Neural cell (in vitro differentiated cells): ENCODE data around the gene SORCS1. TPM values are rescaled to one million over a fixed set of nuclear protein-coding genes. Genes with fewer than 3 reads are reported as not detected.

ENCODE experiments used
- H2AFZ ChIP-seq: fragments of 200-600, 300-800 bp; sonication (generic), shearing (Covaris generic); 2 replicates; pipeline ENCODE4 v1.6.0; 2014; ENCODE audit warnings: low read depth, mild to moderate bottlenecking, antibody characterized with exemption, low read length, moderate library complexity
- H3F3A ChIP-seq: fragments of 200-600 bp; shearing (Covaris generic); 2 replicates; pipeline ENCODE4 v1.6.1; 2016; ENCODE audit warnings: mild to moderate bottlenecking, moderate library complexity, mixed read lengths, antibody characterized with exemption, low read length; ENCODE audit not compliant: insufficient read depth, poor library complexity, severe bottlenecking
- H3K27ac ChIP-seq: fragments of 200-600, 300-800 bp; sonication (generic), shearing (Covaris generic); 2 replicates; pipeline ENCODE4 v1.5.1; 2014; ENCODE audit warnings: mild to moderate bottlenecking, low read length, moderate library complexity
- H3K27me3 ChIP-seq: fragments of 300-800, 200-600 bp; sonication (generic), shearing (Covaris generic); 2 replicates; pipeline ENCODE4 v1.6.0; 2014; ENCODE audit warnings: mild to moderate bottlenecking, low read depth, low read length, moderate library complexity; ENCODE audit not compliant: insufficient read depth
- H3K36me3 ChIP-seq: fragments of 300-800, 200-600 bp; sonication (generic), shearing (Covaris generic); 2 replicates; pipeline ENCODE4 v1.5.1; 2014; ENCODE audit warnings: mild to moderate bottlenecking, antibody characterized with exemption, low read length, moderate library complexity; ENCODE audit not compliant: insufficient read depth
- H3K4me2 ChIP-seq: fragments of 300-800, 200-600 bp; sonication (generic), shearing (Covaris generic); 2 replicates; pipeline ENCODE4 v1.6.0; 2014; ENCODE audit warnings: mild to moderate bottlenecking, low read length
- H3K4me3 ChIP-seq: fragments of 300-800, 200-600 bp; sonication (generic), shearing (Covaris generic); 2 replicates; pipeline ENCODE4 v1.5.1; 2014; ENCODE audit warnings: mild to moderate bottlenecking, low read length, moderate library complexity
- H3K79me2 ChIP-seq: fragments of 200-600 bp; shearing (Covaris generic); replicated peaks from 2 replicates; pipeline ENCODE4 v1.6.0; 2014; ENCODE audit warnings: mild to moderate bottlenecking, low read length, moderate library complexity; ENCODE audit not compliant: insufficient read depth
- H3K9ac ChIP-seq: fragments of 300-800, 200-600 bp; sonication (generic), shearing (Covaris generic); 2 replicates; pipeline ENCODE4 v1.6.1; 2016; ENCODE audit warnings: mild to moderate bottlenecking, low read length, mixed read lengths
- H3K9me2 ChIP-seq: fragments of 200-600 bp; shearing (Covaris generic); 2 replicates; pipeline ENCODE4 v1.6.1; 2016; ENCODE audit warnings: mild to moderate bottlenecking, low read length, mixed read lengths; ENCODE audit not compliant: insufficient read depth
- H3K9me3 ChIP-seq: fragments of 200-600, 300-800 bp; sonication (generic), shearing (Covaris generic); 2 replicates; pipeline ENCODE4 v1.6.1; 2016; ENCODE audit warnings: mild to moderate bottlenecking, mixed run types, low read length, moderate library complexity, mixed read lengths
- H4K20me1 ChIP-seq: fragments of 200-600 bp; shearing (Covaris generic); 2 replicates; pipeline ENCODE4 v1.6.1; 2016; ENCODE audit warnings: mild to moderate bottlenecking, mixed run types; ENCODE audit not compliant: insufficient read depth
- CTCF ChIP-seq: fragments of 450-650 bp; IDR thresholded peaks from 2 replicates; pipeline ENCODE4 v1.5.1; 2014; ENCODE audit warnings: antibody characterized with exemption, mild to moderate bottlenecking, moderate library complexity; ENCODE audit not compliant: poor library complexity, severe bottlenecking
- EP300 ChIP-seq: fragments of 450-650 bp; conservative IDR thresholded peaks from 2 replicates; pipeline ENCODE4 v1.6.1; 2014; ENCODE audit warnings: antibody characterized with exemption, mild to moderate bottlenecking, moderate library complexity; ENCODE audit not compliant: poor library complexity, severe bottlenecking
- EZH2 ChIP-seq: fragments of 200-600, 300-800 bp; shearing (Covaris generic), sonication (generic); IDR thresholded peaks from 2 replicates; pipeline ENCODE4 v1.6.1; 2014; ENCODE audit warnings: antibody characterized with exemption, low read length, borderline replicate concordance, mild to moderate bottlenecking; ENCODE audit not compliant: insufficient read depth, poor library complexity, severe bottlenecking
- MXI1 ChIP-seq: fragments of 450-650 bp; conservative IDR thresholded peaks from 2 replicates; pipeline ENCODE4 v1.6.1; 2014; ENCODE audit warnings: antibody characterized with exemption, mild to moderate bottlenecking; ENCODE audit not compliant: poor library complexity, severe bottlenecking
- POLR2AphosphoS5 ChIP-seq: IDR thresholded peaks from 2 replicates; pipeline ENCODE4 v1.6.1; 2012
- RAD21 ChIP-seq: fragments of 450-650 bp; conservative IDR thresholded peaks from 2 replicates; pipeline ENCODE4 v1.6.1; 2014; ENCODE audit warnings: antibody characterized with exemption, mild to moderate bottlenecking, moderate library complexity
- SMC3 ChIP-seq: fragments of 450-650 bp; conservative IDR thresholded peaks from 2 replicates; pipeline ENCODE4 v1.6.1; 2014; ENCODE audit warnings: antibody characterized with exemption, mild to moderate bottlenecking, moderate library complexity; ENCODE audit not compliant: poor library complexity
- TAF1 ChIP-seq: IDR thresholded peaks from 2 replicates; pipeline ENCODE4 v1.6.1; 2012; ENCODE audit warnings: low read depth
- polyA plus RNA-seq: library from polyadenylated mRNA; depleted of rRNA; stranded (reverse); fragments of >200 nt; gene quantifications from 2 replicates; pipeline ENCODE4 v1.2.3, GENCODE V29; 2014
- TF ChIP-seq, protein P1 (sequence below): IDR thresholded peaks from 2 replicates; pipeline ENCODE4 v1.6.1; 2012; ENCODE audit warnings: borderline replicate concordance

The SORCS1 gene
- polyA plus RNA-seq, 1 donor from 2014 or later, result 27.0 TPM

DNA sequence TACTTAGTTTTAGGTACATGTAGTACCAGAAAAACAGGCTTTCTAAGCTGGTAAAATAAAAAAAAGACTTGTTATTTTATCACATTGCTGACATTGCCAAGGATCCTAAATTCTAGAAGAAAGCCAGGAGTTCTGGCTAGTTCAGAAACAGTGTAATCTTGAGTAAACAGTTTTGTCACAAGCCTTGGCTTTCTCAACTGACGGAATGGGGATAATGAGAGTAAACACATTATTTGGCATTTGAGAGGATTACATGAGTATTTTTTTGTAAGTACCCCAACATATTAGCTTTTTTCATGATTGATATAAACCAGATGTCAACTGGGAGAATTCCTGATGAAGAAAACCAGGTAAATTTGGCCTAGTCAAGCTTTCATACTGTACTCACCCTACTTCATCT is 269.8 kb downstream of the SORCS1 start:
- Histone ChIP-seq H3K27me3 (no peaks in the 10 kb centered on the region), H4K20me1 (no peaks in the 10 kb centered on the region), H3K36me3 (no peaks in the 10 kb centered on the region), H3K4me3 (no peak overlapping the region), H3K9me3 (no peaks in the 10 kb centered on the region), H3K27ac (no peak overlapping the region), H3F3A (no peaks in the 10 kb centered on the region), H3K9me2 (no peaks in the 10 kb centered on the region), H3K4me2 (no peak overlapping the region), H3K79me2 (no peaks in the 10 kb centered on the region), H3K9ac (no peak overlapping the region), H2AFZ (no peak overlapping the region)
- TF ChIP-seq MXI1 (no peak), POLR2AphosphoS5 (no peak), EP300 (no peak), TAF1 (no peak), EZH2 (no peak), SMC3 (no peak)
- TF ChIP-seq, protein P1, sequence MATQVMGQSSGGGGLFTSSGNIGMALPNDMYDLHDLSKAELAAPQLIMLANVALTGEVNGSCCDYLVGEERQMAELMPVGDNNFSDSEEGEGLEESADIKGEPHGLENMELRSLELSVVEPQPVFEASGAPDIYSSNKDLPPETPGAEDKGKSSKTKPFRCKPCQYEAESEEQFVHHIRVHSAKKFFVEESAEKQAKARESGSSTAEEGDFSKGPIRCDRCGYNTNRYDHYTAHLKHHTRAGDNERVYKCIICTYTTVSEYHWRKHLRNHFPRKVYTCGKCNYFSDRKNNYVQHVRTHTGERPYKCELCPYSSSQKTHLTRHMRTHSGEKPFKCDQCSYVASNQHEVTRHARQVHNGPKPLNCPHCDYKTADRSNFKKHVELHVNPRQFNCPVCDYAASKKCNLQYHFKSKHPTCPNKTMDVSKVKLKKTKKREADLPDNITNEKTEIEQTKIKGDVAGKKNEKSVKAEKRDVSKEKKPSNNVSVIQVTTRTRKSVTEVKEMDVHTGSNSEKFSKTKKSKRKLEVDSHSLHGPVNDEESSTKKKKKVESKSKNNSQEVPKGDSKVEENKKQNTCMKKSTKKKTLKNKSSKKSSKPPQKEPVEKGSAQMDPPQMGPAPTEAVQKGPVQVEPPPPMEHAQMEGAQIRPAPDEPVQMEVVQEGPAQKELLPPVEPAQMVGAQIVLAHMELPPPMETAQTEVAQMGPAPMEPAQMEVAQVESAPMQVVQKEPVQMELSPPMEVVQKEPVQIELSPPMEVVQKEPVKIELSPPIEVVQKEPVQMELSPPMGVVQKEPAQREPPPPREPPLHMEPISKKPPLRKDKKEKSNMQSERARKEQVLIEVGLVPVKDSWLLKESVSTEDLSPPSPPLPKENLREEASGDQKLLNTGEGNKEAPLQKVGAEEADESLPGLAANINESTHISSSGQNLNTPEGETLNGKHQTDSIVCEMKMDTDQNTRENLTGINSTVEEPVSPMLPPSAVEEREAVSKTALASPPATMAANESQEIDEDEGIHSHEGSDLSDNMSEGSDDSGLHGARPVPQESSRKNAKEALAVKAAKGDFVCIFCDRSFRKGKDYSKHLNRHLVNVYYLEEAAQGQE, result no peak

DNA sequence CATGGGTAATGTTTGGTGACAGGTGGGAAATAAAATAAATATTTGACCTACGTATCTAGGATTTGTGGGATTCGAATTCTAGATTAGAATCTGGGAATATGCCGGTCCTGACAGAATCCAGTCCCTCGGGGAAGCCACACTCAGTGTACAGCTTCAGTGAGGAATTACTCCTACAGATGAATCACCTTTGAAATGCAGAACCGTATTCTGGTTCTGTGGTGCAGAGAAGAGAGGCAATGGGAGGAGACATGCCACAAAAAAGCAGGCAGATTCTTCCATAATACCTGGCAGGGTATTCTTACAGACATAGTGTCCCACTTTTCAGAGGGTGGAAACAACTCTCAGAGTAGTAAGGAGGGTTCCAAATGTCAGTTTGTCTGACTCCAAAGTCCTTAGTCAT is 286.9 kb downstream of the SORCS1 start:
- no peak overlapping the region for H3K27ac ChIP-seq
- no peaks in the 10 kb centered on the region for H3K27me3 ChIP-seq
- H3K79me2 ChIP-seq, result no peaks in the 10 kb centered on the region
- H3K9me3 ChIP-seq, result peaks cover 5% of the 10 kb centered on the region
- H4K20me1 ChIP-seq, result no peaks in the 10 kb centered on the region
- no peaks in the 10 kb centered on the region for H3K9me2 ChIP-seq
- TF ChIP-seq EP300, result no peak
- TF ChIP-seq MXI1, result no peak
- TF ChIP-seq RAD21, result no peak
- TF ChIP-seq POLR2AphosphoS5, result no peak
- no peak overlapping the region for H3K4me2 ChIP-seq
- no peaks in the 10 kb centered on the region for H3F3A ChIP-seq
- no peak overlapping the region for H3K4me3 ChIP-seq
- no peak overlapping the region for H2AFZ ChIP-seq
- H3K9ac ChIP-seq, result no peak overlapping the region
- no peaks in the 10 kb centered on the region for H3K36me3 ChIP-seq

- Histone ChIP-seq H3K36me3 (no peaks in the 10 kb centered on the region), H3K4me2 (no peak overlapping the region), H3K9ac (no peak overlapping the region), H3K27ac (no peak overlapping the region), H3K9me3 (peaks cover 5% of the 10 kb centered on the region), H3F3A (no peaks in the 10 kb centered on the region), H2AFZ (no peak overlapping the region), H3K79me2 (no peaks in the 10 kb centered on the region), H4K20me1 (no peaks in the 10 kb centered on the region), H3K27me3 (no peaks in the 10 kb centered on the region), H3K4me3 (no peak overlapping the region), H3K9me2 (no peaks in the 10 kb centered on the region)
- TF ChIP-seq EP300 (no peak), EZH2 (no peak), SMC3 (no peak), CTCF (no peak)
Measured at GRCh38 chr10:106874604-106874889, 290.0 kb downstream of the SORCS1 start.
